HepG2 (cell line): ENCODE data around the gene ZBTB9. TPM values are rescaled to one million over a fixed set of nuclear protein-coding genes. Genes with fewer than 3 reads are reported as not detected.

ENCODE experiments used
- AHDC1 ChIP-seq: sonication (generic); formaldehyde crosslinking; IDR thresholded peaks from 2 replicates; pipeline ENCODE4 v1.5.1; 2020; ENCODE audit warnings: mild to moderate bottlenecking, missing genetic modification reagents, borderline replicate concordance
- IKZF4 ChIP-seq: sonication (generic); formaldehyde crosslinking; IDR thresholded peaks from 2 replicates; pipeline ENCODE4 v1.5.1; 2020; ENCODE audit warnings: borderline replicate concordance, mild to moderate bottlenecking, low read depth, missing genetic modification reagents; ENCODE audit errors: not compliant biosample characterization
- JARID2 ChIP-seq: sonication (generic); formaldehyde crosslinking; IDR thresholded peaks from 2 replicates; pipeline ENCODE4 v1.8.1; 2023; ENCODE audit warnings: missing genetic modification reagents, inconsistent platforms; ENCODE audit not compliant: insufficient replicate concordance
- NR3C1 ChIP-seq: sonication (generic); formaldehyde crosslinking; IDR thresholded peaks from 2 replicates; pipeline ENCODE4 v1.4.0; 2020; ENCODE audit warnings: missing genetic modification reagents
- ZNF230 ChIP-seq: sonication (generic); formaldehyde crosslinking; IDR thresholded peaks from 2 replicates; pipeline ENCODE4 v1.4.0; 2020; ENCODE audit warnings: mild to moderate bottlenecking, missing genetic modification reagents
- ZNF318 ChIP-seq: sonication (generic); formaldehyde crosslinking; IDR thresholded peaks from 2 replicates; pipeline ENCODE4 v1.4.0; 2020; ENCODE audit warnings: mild to moderate bottlenecking, missing genetic modification reagents
- ZNF383 ChIP-seq: sonication (generic); formaldehyde crosslinking; IDR thresholded peaks from 2 replicates; pipeline ENCODE4 v1.4.0; 2020; ENCODE audit warnings: missing genetic modification reagents, mild to moderate bottlenecking, borderline replicate concordance
- polyA plus RNA-seq, 8 experiments: library from polyadenylated mRNA; depleted of rRNA in 3 of 8; stranded (reverse) in 7 of 8; unstranded in 1 of 8; fragments of >200 nt; fragmentation: Illumina TruSeq in 4 of 8; extraction: Trizol in 4 of 8; gene quantifications; 2 replicates each; pipeline versions ENCODE4 v1.2.1 to v1.2.3, GENCODE V29; 2011 to 2016; ENCODE audit warnings: low read depth in 4 of 8, missing spikeins in 1 of 8, mixed read lengths in 1 of 8; ENCODE audit not compliant: insufficient read depth in 1 of 8
- total RNA-seq, 5 experiments: library from RNA; depleted of rRNA; stranded (reverse); fragments of >200 nt; fragmentation: Illumina TruSeq; extraction: Trizol; gene quantifications; 2 replicates each; pipeline ENCODE4 v1.2.3, GENCODE V29; 2016; ENCODE audit warnings: low read depth in 1 of 5
- TF ChIP-seq, protein P1 (sequence below): sonication (generic); formaldehyde crosslinking; IDR thresholded peaks from 2 replicates; pipeline ENCODE4 v1.4.0; 2020; ENCODE audit warnings: mild to moderate bottlenecking, missing genetic modification reagents, borderline replicate concordance
- TF ChIP-seq, protein P2 (sequence below): IDR thresholded peaks from 2 replicates; pipeline ENCODE4 v1.6.1; 2016; ENCODE audit warnings: missing genetic modification reagents, missing compliant biosample characterization

ZBTB9 gene
- total and polyA plus RNA-seq, 2 of the 13 experiments (the other 11 are each of a cell fraction or from before 2014, with no cell fraction given) = 5.3 to 9.2 TPM

- peak; percentile 92 for TF ChIP-seq ZNF318 (CRISPR knock-in tag)
- peak; percentile 40; the same call in 1 of the 2 replicates for TF ChIP-seq AHDC1 (CRISPR knock-in tag)
- TF ChIP-seq JARID2 (CRISPR knock-in tag) = no peak
- TF ChIP-seq IKZF4 = no peak
- TF ChIP-seq, protein P1, sequence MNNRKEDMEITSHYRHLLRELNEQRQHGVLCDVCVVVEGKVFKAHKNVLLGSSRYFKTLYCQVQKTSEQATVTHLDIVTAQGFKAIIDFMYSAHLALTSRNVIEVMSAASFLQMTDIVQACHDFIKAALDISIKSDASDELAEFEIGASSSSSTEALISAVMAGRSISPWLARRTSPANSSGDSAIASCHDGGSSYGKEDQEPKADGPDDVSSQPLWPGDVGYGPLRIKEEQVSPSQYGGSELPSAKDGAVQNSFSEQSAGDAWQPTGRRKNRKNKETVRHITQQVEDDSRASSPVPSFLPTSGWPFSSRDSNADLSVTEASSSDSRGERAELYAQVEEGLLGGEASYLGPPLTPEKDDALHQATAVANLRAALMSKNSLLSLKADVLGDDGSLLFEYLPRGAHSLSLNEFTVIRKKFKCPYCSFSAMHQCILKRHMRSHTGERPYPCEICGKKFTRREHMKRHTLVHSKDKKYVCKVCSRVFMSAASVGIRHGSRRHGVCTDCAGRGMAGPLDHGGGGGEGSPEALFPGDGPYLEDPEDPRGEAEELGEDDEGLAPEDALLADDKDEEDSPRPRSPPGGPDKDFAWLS (CRISPR knock-in tag) = peak; percentile 52; the same call in 1 of the 2 replicates
- TF ChIP-seq ZNF230 = peak; percentile 73
- TF ChIP-seq ZNF383 (CRISPR knock-in tag) = 0 out of 2 replicates have a peak, but pooled peaks have one; percentile 64
- no peak for TF ChIP-seq NR3C1
- TF ChIP-seq, protein P2, sequence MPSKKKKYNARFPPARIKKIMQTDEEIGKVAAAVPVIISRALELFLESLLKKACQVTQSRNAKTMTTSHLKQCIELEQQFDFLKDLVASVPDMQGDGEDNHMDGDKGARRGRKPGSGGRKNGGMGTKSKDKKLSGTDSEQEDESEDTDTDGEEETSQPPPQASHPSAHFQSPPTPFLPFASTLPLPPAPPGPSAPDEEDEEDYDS = peak; percentile 84
Observed at GRCh38 chr6:33417903-33418689, 36.3 kb upstream of the ZBTB9 start, which contains the start of gene CUTA (continued).
